Cardiac muscle cell (in vitro differentiated cells and primary cell): Measurements from ENCODE around the gene ROPN1B. TPM values are rescaled to one million over a fixed set of nuclear protein-coding genes. Genes with fewer than 3 reads are reported as not detected.

Experiments
- DNase-seq, 2 donors: peaks; one replicate each; pipeline versions ENCODE4 v3.0.0 to v3.0.0-alpha.2; 2010 to 2017; ENCODE audit warnings: low read depth in 1 of 2, low spot score in 1 of 2
- H3K27ac ChIP-seq: fragments of 200-600 bp; sonication (generic); 2 replicates; pipeline ENCODE4 v1.5.1; 2016
- H3K27me3 ChIP-seq: fragments of 200-600 bp; sonication (generic); 2 replicates; pipeline ENCODE4 v1.6.0; 2016; ENCODE audit warnings: control low read depth
- H3K36me3 ChIP-seq: fragments of 200-600 bp; sonication (generic); 2 replicates; pipeline ENCODE4 v1.5.1; 2016; ENCODE audit warnings: control low read depth
- H3K4me1 ChIP-seq: fragments of 200-600 bp; sonication (generic); 2 replicates; pipeline ENCODE4 v1.8.1; 2017; ENCODE audit warnings: low read depth, mild to moderate bottlenecking, mixed run types
- H3K4me3 ChIP-seq: fragments of 200-600 bp; sonication (generic); 2 replicates; pipeline ENCODE4 v1.5.1; 2016; ENCODE audit warnings: mild to moderate bottlenecking
- H3K9me3 ChIP-seq: fragments of 200-600 bp; sonication (generic); 2 replicates; pipeline ENCODE4 v1.5.1; 2017; ENCODE audit warnings: low read depth, mild to moderate bottlenecking, control low read depth
- polyA plus RNA-seq: library from polyadenylated mRNA; unstranded; fragments of >200 nt; fragmentation: Nextera tagmentation; extraction: Ambion mirVana; gene quantifications from 2 replicates; pipeline ENCODE4 v1.2.1, GENCODE V29; 2016
- total RNA-seq: library from RNA; depleted of rRNA; stranded (reverse); fragments of >200 nt; gene quantifications from 2 replicates; pipeline ENCODE4 v1.2.3, GENCODE V29; 2016
- TF ChIP-seq, protein P1 (sequence below): IDR thresholded peaks from 2 replicates; pipeline ENCODE4 v1.5.1; 2012; ENCODE audit warnings: low read depth, mild to moderate bottlenecking, low read length

ROPN1B gene
- total and polyA plus RNA-seq, 2 experiments from 2014 or later, result not detected

DNA sequence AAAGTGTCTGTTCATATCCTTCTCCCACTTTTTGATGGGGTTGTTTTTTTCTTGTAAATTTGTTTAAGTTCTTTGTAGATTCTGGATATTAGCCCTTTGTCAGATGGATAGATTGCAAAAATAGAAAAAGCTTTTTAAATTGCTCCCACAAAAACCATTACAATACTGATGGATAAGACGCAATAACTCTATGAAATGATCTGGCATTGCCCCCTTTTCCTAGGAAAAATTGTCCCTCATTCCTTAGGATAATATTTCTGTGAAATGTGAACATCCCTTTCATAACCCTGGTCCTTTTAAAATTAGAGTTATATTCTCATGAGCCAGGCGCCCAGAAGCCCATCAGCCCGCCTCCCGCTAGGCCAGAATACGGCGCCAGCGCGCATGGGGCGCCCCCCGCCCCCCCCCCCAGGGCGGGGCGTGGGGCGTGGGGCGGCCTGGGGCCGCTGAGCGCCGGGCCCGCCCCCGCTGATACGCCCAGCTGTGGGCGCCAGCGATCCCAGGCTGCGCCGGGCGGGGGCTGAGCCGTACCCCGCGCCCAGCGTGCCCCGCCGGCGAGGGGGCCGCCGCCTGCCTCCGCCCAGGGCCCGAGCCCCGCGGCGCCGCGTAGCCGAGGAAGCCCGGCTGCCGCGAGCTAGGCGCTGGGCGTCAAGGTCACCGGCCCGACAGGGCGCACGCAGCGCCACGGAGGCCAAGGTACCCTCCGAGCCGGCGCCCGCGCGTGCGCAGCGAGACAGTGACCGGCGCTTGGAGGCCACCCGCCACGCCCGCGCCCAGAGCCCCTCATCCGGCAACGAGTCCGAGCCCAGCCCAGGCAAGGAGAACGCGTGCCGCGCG lies 11.1 kb upstream of the ROPN1B start:
- Histone ChIP-seq H3K4me1 (no peaks in the 10 kb centered on the region), H3K4me3 (no peak overlapping the region), H3K36me3 (no peaks in the 10 kb centered on the region), H3K27ac (no peak overlapping the region), H3K9me3 (no peaks in the 10 kb centered on the region), H3K27me3 (peaks cover 36% of the 10 kb centered on the region)
- peak in 1 of 2 donors; percentile 3 for DNase-seq
- TF ChIP-seq, protein P1, sequence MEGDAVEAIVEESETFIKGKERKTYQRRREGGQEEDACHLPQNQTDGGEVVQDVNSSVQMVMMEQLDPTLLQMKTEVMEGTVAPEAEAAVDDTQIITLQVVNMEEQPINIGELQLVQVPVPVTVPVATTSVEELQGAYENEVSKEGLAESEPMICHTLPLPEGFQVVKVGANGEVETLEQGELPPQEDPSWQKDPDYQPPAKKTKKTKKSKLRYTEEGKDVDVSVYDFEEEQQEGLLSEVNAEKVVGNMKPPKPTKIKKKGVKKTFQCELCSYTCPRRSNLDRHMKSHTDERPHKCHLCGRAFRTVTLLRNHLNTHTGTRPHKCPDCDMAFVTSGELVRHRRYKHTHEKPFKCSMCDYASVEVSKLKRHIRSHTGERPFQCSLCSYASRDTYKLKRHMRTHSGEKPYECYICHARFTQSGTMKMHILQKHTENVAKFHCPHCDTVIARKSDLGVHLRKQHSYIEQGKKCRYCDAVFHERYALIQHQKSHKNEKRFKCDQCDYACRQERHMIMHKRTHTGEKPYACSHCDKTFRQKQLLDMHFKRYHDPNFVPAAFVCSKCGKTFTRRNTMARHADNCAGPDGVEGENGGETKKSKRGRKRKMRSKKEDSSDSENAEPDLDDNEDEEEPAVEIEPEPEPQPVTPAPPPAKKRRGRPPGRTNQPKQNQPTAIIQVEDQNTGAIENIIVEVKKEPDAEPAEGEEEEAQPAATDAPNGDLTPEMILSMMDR, result no peak

DNA sequence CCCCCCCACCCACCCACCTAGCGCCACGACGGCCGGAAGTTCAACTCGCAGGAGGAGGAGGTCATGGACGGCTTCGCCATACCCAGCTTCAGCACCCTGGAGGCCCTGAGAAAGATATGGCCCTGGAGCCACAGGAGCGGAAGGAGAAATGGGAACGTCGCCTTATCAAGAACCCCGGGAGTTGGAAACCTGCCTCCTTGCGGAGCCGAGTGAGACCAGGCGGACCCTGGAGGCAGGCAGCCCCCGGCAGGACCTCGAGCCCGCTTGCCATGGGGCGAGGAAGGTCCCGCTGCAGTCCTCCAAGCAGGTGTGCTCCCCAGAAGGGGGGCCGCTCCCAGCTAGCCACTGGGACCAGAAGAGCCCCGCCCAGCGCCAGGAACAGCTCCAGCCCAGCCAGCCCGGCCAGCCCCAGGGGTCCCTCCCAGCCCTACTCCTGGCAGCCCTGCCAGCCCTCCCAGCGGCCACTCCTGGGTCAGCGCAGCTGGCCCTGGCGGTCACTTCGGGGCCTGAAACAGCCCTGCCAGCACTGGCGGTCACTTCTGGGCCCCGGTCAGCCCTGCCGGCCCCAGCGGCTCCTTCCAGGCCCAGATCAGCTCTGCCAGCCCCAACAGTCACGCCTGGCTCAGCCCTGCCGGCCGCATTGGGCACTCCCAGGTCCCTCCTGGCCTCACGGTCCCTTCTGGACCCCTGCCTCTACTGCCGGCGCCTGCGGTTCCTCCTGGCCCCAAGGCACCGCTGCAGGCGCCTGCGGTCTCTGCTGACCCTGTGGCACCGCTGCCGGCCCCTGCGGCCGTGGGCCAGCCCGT lies 10.3 kb upstream of the ROPN1B start:
- DNase-seq, result no peak
- TF ChIP-seq, protein P1, result no peak
- Histone ChIP-seq H3K4me3 (no peak overlapping the region), H3K27me3 (peaks cover 36% of the 10 kb centered on the region), H3K4me1 (no peaks in the 10 kb centered on the region), H3K9me3 (no peaks in the 10 kb centered on the region), H3K36me3 (no peaks in the 10 kb centered on the region), H3K27ac (no peak overlapping the region)

DNA sequence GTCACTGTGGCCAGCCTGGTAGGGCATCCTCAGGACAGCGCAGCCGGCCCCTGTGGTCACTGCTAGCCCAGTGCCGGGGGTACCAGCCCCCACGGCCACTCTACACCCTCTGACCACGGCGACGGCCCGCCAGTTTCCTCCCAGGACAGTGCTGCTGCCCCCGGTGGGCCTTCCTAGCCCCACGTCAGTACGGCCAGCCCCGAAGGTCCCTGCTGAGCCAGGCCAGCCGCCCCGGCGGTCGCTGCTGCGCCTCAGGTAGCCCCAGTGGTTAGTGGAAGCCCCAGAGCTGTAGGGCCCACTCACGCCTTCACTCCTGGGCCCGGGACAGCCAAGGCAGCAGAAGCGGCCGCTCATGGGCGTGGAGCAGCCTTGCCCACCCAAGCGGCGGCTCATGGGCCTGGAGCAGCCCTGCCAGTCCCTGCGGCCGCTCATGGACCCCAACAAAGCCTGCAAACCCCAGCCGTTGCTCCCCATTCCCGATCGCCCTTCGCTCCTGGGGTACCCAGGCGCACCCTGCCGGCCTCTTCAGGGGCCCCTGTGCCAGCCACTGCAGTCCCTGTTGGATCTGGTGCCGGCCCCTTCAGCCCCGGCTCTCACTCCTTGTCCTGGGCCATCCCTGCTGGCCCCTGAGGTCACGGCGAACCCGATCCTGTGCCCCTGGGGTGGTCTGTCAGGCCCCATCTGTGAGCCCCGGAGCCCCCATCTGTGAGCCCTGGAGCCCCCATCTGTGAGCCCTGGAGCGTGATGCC lies 9.5 kb upstream of the ROPN1B start:
- TF ChIP-seq, protein P1, result no peak
- Histone ChIP-seq H3K27me3 (peaks cover 32% of the 10 kb centered on the region), H3K9me3 (no peaks in the 10 kb centered on the region), H3K36me3 (no peaks in the 10 kb centered on the region), H3K4me3 (no peak overlapping the region), H3K4me1 (no peaks in the 10 kb centered on the region), H3K27ac (no peak overlapping the region)
- DNase-seq, result no peak

DNA sequence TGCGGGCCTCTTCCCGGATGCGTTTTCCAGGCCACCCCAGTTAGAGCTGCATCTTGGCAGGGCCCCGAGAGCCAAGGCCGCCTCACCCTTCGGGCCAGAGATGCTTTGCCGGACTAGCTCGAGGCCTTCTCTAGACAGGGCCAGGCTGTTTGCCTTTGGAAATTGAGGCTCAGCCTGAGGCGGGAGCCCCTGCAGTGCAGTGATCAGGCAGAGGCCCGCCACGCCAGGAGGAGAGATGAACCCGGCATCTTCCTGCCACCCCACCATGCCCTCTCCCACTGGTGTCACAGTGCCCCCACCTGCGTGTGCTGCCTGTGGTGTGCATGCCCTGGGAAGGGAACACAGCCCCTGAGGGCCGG lies 8.9 kb upstream of the ROPN1B start:
- Histone ChIP-seq H3K27me3 (peaks cover 29% of the 10 kb centered on the region), H3K27ac (no peak overlapping the region), H3K4me3 (no peak overlapping the region), H3K36me3 (no peaks in the 10 kb centered on the region), H3K4me1 (no peaks in the 10 kb centered on the region), H3K9me3 (no peaks in the 10 kb centered on the region)
- no peak for DNase-seq
- TF ChIP-seq, protein P1, result no peak

DNA sequence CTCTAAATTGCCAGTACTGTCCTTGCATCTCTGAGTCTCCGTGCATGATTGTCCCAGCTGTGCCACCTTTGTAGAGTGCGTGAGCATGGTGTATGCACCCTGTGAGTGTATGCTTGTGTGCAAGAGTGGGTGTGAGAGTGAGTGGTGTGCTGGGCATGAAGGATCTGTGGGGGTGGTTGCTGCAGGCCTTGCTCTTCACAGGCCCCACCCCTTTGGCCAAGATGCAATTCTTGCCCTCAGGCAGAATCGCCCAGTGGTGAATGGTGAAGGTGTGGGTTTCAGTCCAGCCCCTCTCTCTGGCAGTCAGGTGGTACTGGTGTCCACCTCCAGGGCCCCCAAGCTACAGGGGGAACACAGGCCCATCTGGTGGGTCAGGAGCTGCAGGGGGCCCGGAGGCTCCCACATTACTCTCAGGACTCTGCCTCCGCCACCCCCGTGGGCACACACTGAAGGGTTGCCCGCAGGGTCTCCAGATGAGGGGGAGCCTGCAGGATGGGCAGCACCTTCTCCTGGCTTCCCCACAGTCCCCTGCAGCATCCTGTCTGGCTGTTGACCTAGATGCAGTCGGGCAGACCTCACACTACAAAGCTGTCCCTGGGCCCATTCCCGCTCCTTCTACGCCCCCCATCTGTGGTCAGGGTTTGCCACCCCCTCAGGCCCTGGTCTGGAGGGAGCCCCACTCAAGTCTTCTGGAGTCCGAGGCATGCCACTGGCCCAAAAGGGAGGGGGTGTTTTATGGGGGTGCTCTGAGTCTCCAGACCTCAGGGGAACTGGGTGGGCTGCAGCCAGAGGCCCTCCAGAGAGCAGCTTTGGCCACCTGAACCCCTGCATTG lies 8.3 kb upstream of the ROPN1B start:
- Histone ChIP-seq H3K27ac (no peak overlapping the region), H3K27me3 (peaks cover 25% of the 10 kb centered on the region), H3K4me1 (no peaks in the 10 kb centered on the region), H3K9me3 (no peaks in the 10 kb centered on the region), H3K4me3 (no peak overlapping the region), H3K36me3 (no peaks in the 10 kb centered on the region)
- DNase-seq, result no peak
- TF ChIP-seq, protein P1, result no peak
